ENCODE data around the gene VAMP4.
"Not testable (repeated sequence)": the region's sequence is repeated elsewhere in the genome, so short reads cannot be mapped to it uniquely, and the experiment has no call there.

VAMP4 gene

DNA sequence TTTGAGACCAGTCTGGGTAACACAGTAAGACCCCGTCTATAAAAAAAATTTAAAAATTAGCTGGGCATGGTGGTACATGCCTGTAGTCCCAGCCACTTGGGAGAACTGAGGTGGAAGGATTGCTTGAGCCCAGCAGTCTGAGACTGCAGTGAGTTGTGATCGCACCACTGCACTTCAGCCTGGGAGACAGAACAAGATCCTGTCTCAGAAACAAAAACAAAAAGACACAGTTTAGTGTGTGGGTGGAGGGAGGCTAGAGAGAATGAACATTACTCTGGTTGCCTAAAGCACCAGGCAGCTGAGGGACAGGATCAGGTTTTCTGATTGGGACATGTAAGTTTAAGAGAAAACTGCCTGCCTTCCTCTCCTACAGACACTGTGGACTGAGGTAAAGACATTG lies 42.3 kb downstream of the VAMP4 start:
- POLR2A ChIA-PET: no interaction called here
- CTCF ChIA-PET: no interaction called here
- TF ChIP-seq SP1 (IDR thresholded peaks at IDR 0.05): no peak
- no peak for DNase-seq (ENCODE audit: extremely low spot score)

- POLR2A ChIA-PET; DNase-seq (ENCODE audit: extremely low spot score); CTCF ChIA-PET: not testable (repeated sequence)
Measured at GRCh38 chr1:171695772-171696171, 46.1 kb downstream of the VAMP4 start.

DNA sequence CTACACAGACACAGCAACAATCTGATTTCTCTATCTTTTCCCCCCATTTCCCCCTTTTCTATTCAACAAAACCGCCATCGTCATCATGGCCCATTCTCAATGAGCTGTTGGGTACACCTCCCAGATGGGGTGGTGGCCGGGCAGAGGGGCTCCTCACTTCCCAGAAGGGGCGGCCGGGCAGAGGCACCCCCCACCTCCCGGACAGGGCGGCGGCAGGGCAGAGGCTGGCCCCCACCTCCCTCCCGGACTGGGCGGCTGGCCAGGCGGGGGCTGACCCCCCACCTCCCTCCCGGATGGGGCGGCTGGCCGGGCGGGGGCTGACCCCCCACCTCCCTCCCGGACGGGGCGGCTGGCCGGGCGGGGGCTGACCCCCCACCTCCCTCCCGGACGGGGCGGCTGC lies 48.3 kb downstream of the VAMP4 start:
- DNase-seq (ENCODE audit: extremely low spot score); POLR2A ChIA-PET; CTCF ChIA-PET: not testable (repeated sequence)

DNA sequence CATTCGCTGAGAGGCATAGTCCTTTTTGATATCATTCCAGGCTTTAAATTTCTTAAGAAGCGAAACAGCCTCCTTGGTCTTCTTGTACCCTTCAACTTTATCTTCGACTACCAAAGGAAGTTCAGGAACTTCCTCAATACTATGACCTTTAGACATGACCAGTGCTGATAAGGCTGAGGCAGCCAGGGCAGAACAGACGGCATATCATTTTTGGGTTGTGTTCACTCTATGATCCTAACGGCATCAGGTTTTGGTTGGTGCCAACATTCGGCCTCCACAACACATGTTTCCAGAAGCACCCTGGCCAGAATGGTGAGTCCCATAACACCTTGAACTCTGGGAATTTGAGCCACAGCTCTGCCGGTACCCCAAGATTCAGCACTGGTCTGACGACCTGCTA lies 58.0 kb downstream of the VAMP4 start:
- no peak for DNase-seq (ENCODE audit: extremely low spot score)
- ChIA-PET CTCF (no interaction called here), POLR2A (no interaction called here)
- TF ChIP-seq ELF4 (IDR thresholded peaks at IDR 0.05) (no peak), ARNT (IDR thresholded peaks at IDR 0.05) (no peak), HDGF (IDR thresholded peaks at IDR 0.05; ENCODE audit: borderline replicate concordance) (no peak)
- TF ChIP-seq, protein P1, sequence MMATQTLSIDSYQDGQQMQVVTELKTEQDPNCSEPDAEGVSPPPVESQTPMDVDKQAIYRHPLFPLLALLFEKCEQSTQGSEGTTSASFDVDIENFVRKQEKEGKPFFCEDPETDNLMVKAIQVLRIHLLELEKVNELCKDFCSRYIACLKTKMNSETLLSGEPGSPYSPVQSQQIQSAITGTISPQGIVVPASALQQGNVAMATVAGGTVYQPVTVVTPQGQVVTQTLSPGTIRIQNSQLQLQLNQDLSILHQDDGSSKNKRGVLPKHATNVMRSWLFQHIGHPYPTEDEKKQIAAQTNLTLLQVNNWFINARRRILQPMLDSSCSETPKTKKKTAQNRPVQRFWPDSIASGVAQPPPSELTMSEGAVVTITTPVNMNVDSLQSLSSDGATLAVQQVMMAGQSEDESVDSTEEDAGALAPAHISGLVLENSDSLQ (IDR thresholded peaks at IDR 0.05): no peak

DNA sequence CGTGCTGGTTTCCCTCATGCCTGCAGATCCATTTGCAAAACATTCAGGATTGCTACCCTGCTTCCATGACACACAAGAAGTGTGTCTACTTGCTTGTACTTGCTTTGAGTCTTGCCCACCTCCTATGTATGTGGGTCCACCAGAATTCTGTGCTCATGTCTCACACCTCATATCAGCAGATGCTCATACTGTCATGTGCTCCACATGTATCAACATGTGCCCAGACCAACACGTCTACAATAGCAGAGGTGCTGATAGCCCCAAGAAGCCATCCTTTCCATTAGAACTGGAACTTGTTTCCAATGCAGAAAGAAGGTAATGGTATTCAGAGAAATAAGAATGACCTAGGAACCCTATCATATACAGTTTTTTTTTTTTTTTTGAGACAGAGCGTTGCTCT lies 61.5 kb downstream of the VAMP4 start:
- TF ChIP-seq SUZ12 (IDR thresholded peaks at IDR 0.05) (no peak), FOXA1 (IDR thresholded peaks at IDR 0.05) (no peak), LEF1 (IDR thresholded peaks at IDR 0.05; ENCODE audit: borderline replicate concordance) (no peak), HDGF (IDR thresholded peaks at IDR 0.05; ENCODE audit: borderline replicate concordance) (no peak), SP1 (IDR thresholded peaks at IDR 0.05) (no peak), FOXK2 (IDR thresholded peaks at IDR 0.05) (no peak), FOXM1 (IDR thresholded peaks at IDR 0.05; ENCODE audit: borderline replicate concordance) (no peak), BHLHE40 (IDR thresholded peaks at IDR 0.05; ENCODE audit: borderline replicate concordance) (no peak), CTBP1 (IDR thresholded peaks at IDR 0.05; ENCODE audit: borderline replicate concordance) (no peak), ARNT (IDR thresholded peaks at IDR 0.05) (no peak), TARDBP (IDR thresholded peaks at IDR 0.05) (no peak), ELF4 (IDR thresholded peaks at IDR 0.05) (no peak), ZNF384 (IDR thresholded peaks at IDR 0.05) (no peak), L3MBTL2 (conservative IDR thresholded peaks at IDR 0.05) (no peak), NFRKB (IDR thresholded peaks at IDR 0.05) (no peak)
- TF ChIP-seq, protein P1 (IDR thresholded peaks at IDR 0.05): no peak
- ChIA-PET POLR2A (no interaction called here), CTCF (no interaction called here)
- no peak for DNase-seq (ENCODE audit: extremely low spot score)

GRCh38 chr1:171676823-171677222 lies 65.0 kb downstream of the VAMP4 start:
- ChIA-PET CTCF (interaction anchor here (0.7 kb wide), 1 partner anchor 50 kb away, joined by 4 read pairs; no protein-coding TSS in a partner anchor), POLR2A (no interaction called here)
- TF ChIP-seq SP1 (IDR thresholded peaks at IDR 0.05): no peak
- TF ChIP-seq BHLHE40 (IDR thresholded peaks at IDR 0.05; ENCODE audit: borderline replicate concordance): no peak
- TF ChIP-seq FOXM1 (IDR thresholded peaks at IDR 0.05; ENCODE audit: borderline replicate concordance): no peak
- no peak for TF ChIP-seq FOXK2 (IDR thresholded peaks at IDR 0.05)
- TF ChIP-seq, protein P1 (IDR thresholded peaks at IDR 0.05): no peak
- no peak for TF ChIP-seq L3MBTL2 (conservative IDR thresholded peaks at IDR 0.05)
- no peak for TF ChIP-seq ARNT (IDR thresholded peaks at IDR 0.05)
- TF ChIP-seq ELF4 (IDR thresholded peaks at IDR 0.05): no peak
- TF ChIP-seq LEF1 (IDR thresholded peaks at IDR 0.05; ENCODE audit: borderline replicate concordance): no peak
- TF ChIP-seq HDGF (IDR thresholded peaks at IDR 0.05; ENCODE audit: borderline replicate concordance): no peak
- TF ChIP-seq SUZ12 (IDR thresholded peaks at IDR 0.05): no peak
- no peak for TF ChIP-seq TARDBP (IDR thresholded peaks at IDR 0.05)
- TF ChIP-seq FOXA1 (IDR thresholded peaks at IDR 0.05): no peak
- TF ChIP-seq CTBP1 (IDR thresholded peaks at IDR 0.05; ENCODE audit: borderline replicate concordance): no peak
- no peak for DNase-seq (ENCODE audit: extremely low spot score)

DNA sequence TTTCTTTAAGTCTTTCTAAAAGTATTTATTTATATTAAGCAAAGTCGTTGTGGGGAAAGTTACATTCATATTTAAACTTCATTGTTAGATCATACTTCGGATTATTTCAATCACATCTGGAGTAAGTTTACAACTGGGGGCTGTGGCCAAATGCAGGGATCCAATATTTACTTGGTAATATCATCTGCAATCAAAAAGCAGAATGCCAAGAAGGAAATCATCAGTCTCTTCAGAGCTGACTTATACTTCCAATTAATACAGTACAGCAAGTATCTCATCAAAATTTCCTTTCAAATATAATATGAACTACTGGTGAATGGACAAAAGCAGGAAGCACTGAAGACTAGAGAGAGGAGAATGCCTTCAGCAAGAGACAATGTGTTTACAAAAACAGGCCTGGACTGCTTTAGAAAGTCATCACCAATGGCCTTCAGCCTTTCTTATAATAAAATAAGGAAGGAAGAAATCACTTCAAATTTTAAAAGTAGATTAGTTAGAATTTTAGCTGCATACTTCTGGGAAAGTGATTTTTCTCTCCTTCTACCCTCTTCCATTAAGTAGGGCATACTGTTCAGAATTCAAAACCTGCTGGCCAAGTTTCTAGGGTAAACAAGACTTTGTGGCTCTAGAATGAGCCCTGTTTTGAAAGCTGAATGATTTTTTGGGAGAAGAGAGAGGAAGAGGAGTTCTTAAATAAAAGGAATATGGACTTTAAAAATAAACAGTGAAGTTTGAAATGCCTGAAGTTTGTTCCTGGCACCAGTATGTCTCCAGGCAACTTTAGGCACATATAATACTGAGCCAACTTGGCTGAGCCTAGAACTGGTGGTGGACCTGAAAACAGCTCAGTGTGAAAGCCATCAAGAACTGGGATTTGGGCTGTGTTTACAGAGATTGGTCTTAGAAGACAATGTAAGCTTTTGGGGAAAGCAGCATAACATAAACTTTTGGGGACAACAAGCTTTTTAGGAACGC lies 67.1 kb downstream of the VAMP4 start:
- TF ChIP-seq TARDBP (IDR thresholded peaks at IDR 0.05) (no peak), ELF4 (IDR thresholded peaks at IDR 0.05) (no peak), FOXK2 (IDR thresholded peaks at IDR 0.05) (no peak), FOXM1 (IDR thresholded peaks at IDR 0.05; ENCODE audit: borderline replicate concordance) (no peak), LEF1 (IDR thresholded peaks at IDR 0.05; ENCODE audit: borderline replicate concordance) (no peak), BHLHE40 (IDR thresholded peaks at IDR 0.05; ENCODE audit: borderline replicate concordance) (no peak), HDGF (IDR thresholded peaks at IDR 0.05; ENCODE audit: borderline replicate concordance) (no peak), L3MBTL2 (conservative IDR thresholded peaks at IDR 0.05) (no peak), CTBP1 (IDR thresholded peaks at IDR 0.05; ENCODE audit: borderline replicate concordance) (no peak), SUZ12 (IDR thresholded peaks at IDR 0.05) (no peak), ZNF384 (IDR thresholded peaks at IDR 0.05) (no peak), FOXA1 (IDR thresholded peaks at IDR 0.05) (no peak)
- ChIA-PET CTCF (interaction anchor here (0.8 kb wide), 1 partner anchor 19 kb away, joined by 3 read pairs; no protein-coding TSS in a partner anchor), POLR2A (no interaction called here)
- DNase-seq (ENCODE audit: extremely low spot score): no peak
